Large intestine (tissue), 3 donors: ENCODE results near the gene PRKACA. TPM values are rescaled to one million over a fixed set of nuclear protein-coding genes. Genes with fewer than 3 reads are reported as not detected.

Experiments used
- DNase-seq, 2 donors: peaks; one replicate each; pipeline versions ENCODE4 v3.0.0 to v3.0.0-alpha.2; 2013
- H3K27ac ChIP-seq: one replicate; pipeline ENCODE4 v1.5.1; 2013; ENCODE audit warnings: low read length
- H3K27me3 ChIP-seq: 2 replicates; pipeline ENCODE4 v1.6.1; 2013; ENCODE audit warnings: low read length; ENCODE audit not compliant: control insufficient read depth, insufficient read depth
- H3K36me3 ChIP-seq: 2 replicates; pipeline ENCODE4 v1.6.1; 2013; ENCODE audit warnings: low read length; ENCODE audit not compliant: control insufficient read depth, insufficient read depth
- H3K4me1 ChIP-seq: one replicate; pipeline ENCODE4 v1.6.1; 2013; ENCODE audit warnings: low read length; ENCODE audit not compliant: control insufficient read depth, insufficient read depth
- H3K4me3 ChIP-seq: one replicate; pipeline ENCODE4 v1.5.1; 2013; ENCODE audit warnings: low read length
- H3K9me3 ChIP-seq: one replicate; pipeline ENCODE4 v1.6.1; 2013; ENCODE audit warnings: mild to moderate bottlenecking, low read depth, low read length, moderate library complexity; ENCODE audit not compliant: control insufficient read depth
- WGBS: methylation state at CpG from one replicate; pipeline ENCODE4 v1.1.5; 2013; ENCODE audit warnings: low lambda C conversion rate; ENCODE audit not compliant: insufficient coverage; 5-methylcytosine and 5-hydroxymethylcytosine counted together
- polyA plus RNA-seq: library from polyadenylated mRNA; unstranded; fragments of 120-200 nt; gene quantifications from one replicate; pipeline ENCODE4 v1.2.1, GENCODE V29; 2013

PRKACA gene
- polyA plus RNA-seq, 1 donor, result 66.7 TPM

- H3K36me3 ChIP-seq, result peaks cover 74% of the 10 kb centered on the region
- H3K4me1 ChIP-seq, result no peaks in the 10 kb centered on the region
- peaks cover 3% of the 10 kb centered on the region for H3K9me3 ChIP-seq
- no CpG with 5 or more reads among the region's 12 CpGs for WGBS
- H3K4me3 ChIP-seq, result no peak overlapping the region
- DNase-seq, result no peak
- no peaks in the 10 kb centered on the region for H3K27me3 ChIP-seq
- H3K27ac ChIP-seq, result no peak overlapping the region
Measured at GRCh38 chr19:14159059-14159458, 41.5 kb upstream of the PRKACA start.

GRCh38 chr19:14158276-14159023 lies 40.9 kb upstream of the PRKACA start:
- Histone ChIP-seq H3K4me3 (no peak overlapping the region), H3K4me1 (no peaks in the 10 kb centered on the region), H3K9me3 (peaks cover 3% of the 10 kb centered on the region), H3K27ac (no peak overlapping the region), H3K27me3 (no peaks in the 10 kb centered on the region), H3K36me3 (peaks cover 74% of the 10 kb centered on the region)
- 100% methylated on average over 1 of the region's 16 CpGs for WGBS
- no peak for DNase-seq

GRCh38 chr19:14156971-14157717 lies 39.6 kb upstream of the PRKACA start:
- Histone ChIP-seq H3K9me3 (peaks cover 3% of the 10 kb centered on the region), H3K27ac (no peak overlapping the region), H3K4me1 (no peaks in the 10 kb centered on the region), H3K27me3 (no peaks in the 10 kb centered on the region), H3K36me3 (peaks cover 73% of the 10 kb centered on the region), H3K4me3 (no peak overlapping the region)
- whole genome bisulfite sequencing, result no CpG with 5 or more reads among the region's 26 CpGs
- no peak for DNase-seq

- Histone ChIP-seq H3K9me3 (peaks cover 3% of the 10 kb centered on the region), H3K4me1 (no peaks in the 10 kb centered on the region), H3K4me3 (no peak overlapping the region), H3K27ac (no peak overlapping the region), H3K36me3 (peaks cover 73% of the 10 kb centered on the region), H3K27me3 (no peaks in the 10 kb centered on the region)
- DNase-seq, result no peak
- WGBS, result no CpG with 5 or more reads among the region's 12 CpGs
Measured at GRCh38 chr19:14156122-14156521, 38.6 kb upstream of the PRKACA start.

- Histone ChIP-seq H3K27me3 (no peaks in the 10 kb centered on the region), H3K4me1 (peaks cover 2% of the 10 kb centered on the region), H3K9me3 (peaks cover 3% of the 10 kb centered on the region), H3K4me3 (no peak overlapping the region), H3K27ac (no peak overlapping the region), H3K36me3 (peaks cover 68% of the 10 kb centered on the region)
- DNase-seq, result no peak
- no CpG with 5 or more reads among the region's 17 CpGs for WGBS
Measured at GRCh38 chr19:14155371-14155770, 37.8 kb upstream of the PRKACA start.

GRCh38 chr19:14152713-14153112 lies 35.2 kb upstream of the PRKACA start:
- Histone ChIP-seq H3K36me3 (peaks cover 44% of the 10 kb centered on the region), H3K4me3 (no peak overlapping the region), H3K27ac (no peak overlapping the region), H3K9me3 (peaks cover 3% of the 10 kb centered on the region), H3K4me1 (peaks cover 18% of the 10 kb centered on the region), H3K27me3 (no peaks in the 10 kb centered on the region)
- no peak for DNase-seq
- no CpG with 5 or more reads among the region's 12 CpGs for WGBS

GRCh38 chr19:14150770-14151661 lies 33.5 kb upstream of the PRKACA start:
- Histone ChIP-seq H3K36me3 (peaks cover 28% of the 10 kb centered on the region), H3K4me1 (peaks cover 18% of the 10 kb centered on the region), H3K9me3 (peaks cover 3% of the 10 kb centered on the region), H3K27me3 (no peaks in the 10 kb centered on the region), H3K4me3 (no peak overlapping the region), H3K27ac (no peak overlapping the region)
- DNase-seq, result no peak
- no CpG with 5 or more reads among the region's 47 CpGs for WGBS

GRCh38 chr19:14150041-14150769 lies 32.6 kb upstream of the PRKACA start:
- H3K36me3 ChIP-seq, result peaks cover 23% of the 10 kb centered on the region

GRCh38 chr19:14149509-14149994 lies 32.0 kb upstream of the PRKACA start:
- DNase-seq, result peak; percentile 53 to 60
- Histone ChIP-seq H3K4me3 (no peak overlapping the region), H3K36me3 (peaks cover 19% of the 10 kb centered on the region), H3K4me1 (peaks cover 18% of the 10 kb centered on the region), H3K9me3 (no peaks in the 10 kb centered on the region), H3K27me3 (no peaks in the 10 kb centered on the region), H3K27ac (peak overlapping the region; percentile 75)
- WGBS, result no CpG with 5 or more reads among the region's 21 CpGs

More at GRCh38 chr19:14150041-14150769, 32.6 kb upstream of the PRKACA start:
- Histone ChIP-seq H3K4me3 (no peak overlapping the region), H3K4me1 (peaks cover 18% of the 10 kb centered on the region), H3K27ac (peak overlapping the region; percentile 75), H3K9me3 (no peaks in the 10 kb centered on the region), H3K27me3 (no peaks in the 10 kb centered on the region)
- no peak for DNase-seq
- WGBS, result no CpG with 5 or more reads among the region's 10 CpGs
